Osteocyte (in vitro differentiated cells): ENCODE data around the gene TMEM114. TPM values are rescaled to one million over a fixed set of nuclear protein-coding genes. Genes with fewer than 3 reads are reported as not detected.

Experiments
- DNase-seq: peaks from one replicate; pipeline ENCODE4 v3.0.0; 2021; ENCODE audit warnings: mixed read lengths; ENCODE audit not compliant: unreplicated experiment; ENCODE audit errors: extremely low spot score
- H3K27ac Mint-ChIP-seq: one replicate; pipeline ENCODE4 v1.8.0; 2021; ENCODE audit warnings: mild to moderate bottlenecking, mixed read lengths; ENCODE audit not compliant: unreplicated experiment
- H3K27me3 Mint-ChIP-seq: one replicate; pipeline ENCODE4 v1.8.0; 2021; ENCODE audit warnings: mixed read lengths; ENCODE audit not compliant: unreplicated experiment
- H3K36me3 Mint-ChIP-seq: one replicate; pipeline ENCODE4 v1.8.0; 2021; ENCODE audit warnings: mixed read lengths; ENCODE audit not compliant: unreplicated experiment
- H3K4me1 Mint-ChIP-seq: one replicate; pipeline ENCODE4 v1.8.0; 2021; ENCODE audit warnings: mixed read lengths; ENCODE audit not compliant: unreplicated experiment
- H3K4me3 Mint-ChIP-seq: one replicate; pipeline ENCODE4 v1.8.0; 2021; ENCODE audit warnings: mild to moderate bottlenecking, moderate library complexity, mixed read lengths; ENCODE audit not compliant: unreplicated experiment
- H3K9me3 Mint-ChIP-seq: one replicate; pipeline ENCODE4 v1.8.0; 2021; ENCODE audit warnings: mixed read lengths; ENCODE audit not compliant: unreplicated experiment
- CTCF ChIP-seq: fragments of 200-600 bp; sonication (generic); IDR thresholded peaks from 2 replicates; pipeline ENCODE4 v1.5.0; 2021; ENCODE audit warnings: antibody characterized with exemption, mild to moderate bottlenecking, moderate library complexity
- total RNA-seq: library from RNA; stranded (reverse); gene quantifications from 2 replicates; pipeline ENCODE4 v1.2.1, GENCODE V29; 2021

Gene TMEM114
- total RNA-seq, 1 donor from 2014 or later = not detected

GRCh38 chr16:8548166-8548565, 42.1 kb downstream of the TMEM114 start:
- no peaks in the 10 kb centered on the region for H3K9me3 Mint-ChIP-seq
- no peaks in the 10 kb centered on the region for H3K36me3 Mint-ChIP-seq
- no peaks in the 10 kb centered on the region for H3K4me1 Mint-ChIP-seq
- peaks cover 5% of the 10 kb centered on the region for H3K27me3 Mint-ChIP-seq
- TF ChIP-seq CTCF = no peak
- H3K4me3 Mint-ChIP-seq = no peak overlapping the region
- DNase-seq = no peak
- H3K27ac Mint-ChIP-seq = no peak overlapping the region

GRCh38 chr16:8547762-8548161, 42.5 kb downstream of the TMEM114 start:
- no peak for DNase-seq
- Mint-ChIP-seq H3K27me3 (peaks cover 5% of the 10 kb centered on the region), H3K4me3 (no peak overlapping the region), H3K36me3 (no peaks in the 10 kb centered on the region), H3K9me3 (no peaks in the 10 kb centered on the region), H3K27ac (no peak overlapping the region), H3K4me1 (no peaks in the 10 kb centered on the region)
- no peak for TF ChIP-seq CTCF

GRCh38 chr16:8544406-8544805, 45.9 kb downstream of the TMEM114 start:
- Mint-ChIP-seq H3K4me1 (no peaks in the 10 kb centered on the region), H3K27ac (no peak overlapping the region), H3K4me3 (no peak overlapping the region), H3K27me3 (peaks cover under 1% of the 10 kb centered on the region), H3K9me3 (no peaks in the 10 kb centered on the region), H3K36me3 (no peaks in the 10 kb centered on the region)
- DNase-seq = no peak
- no peak for TF ChIP-seq CTCF

GRCh38 chr16:8543258-8543657, 47.1 kb downstream of the TMEM114 start:
- Mint-ChIP-seq H3K4me1 (no peaks in the 10 kb centered on the region), H3K36me3 (no peaks in the 10 kb centered on the region), H3K4me3 (no peak overlapping the region), H3K9me3 (no peaks in the 10 kb centered on the region), H3K27ac (no peak overlapping the region), H3K27me3 (no peaks in the 10 kb centered on the region)
- TF ChIP-seq CTCF = no peak
- no peak for DNase-seq

- H3K4me1 Mint-ChIP-seq = no peaks in the 10 kb centered on the region
- H3K4me3 Mint-ChIP-seq = no peak overlapping the region
- no peaks in the 10 kb centered on the region for H3K36me3 Mint-ChIP-seq
- H3K27ac Mint-ChIP-seq = no peak overlapping the region
- no peak for TF ChIP-seq CTCF
- no peak for DNase-seq
- no peaks in the 10 kb centered on the region for H3K27me3 Mint-ChIP-seq
- H3K9me3 Mint-ChIP-seq = no peaks in the 10 kb centered on the region
These were observed 47.9 kb downstream of the TMEM114 start for GRCh38 chr16:8542393-8542792.
